ENCODE measurements around the gene TPRN.

TPRN gene

DNA sequence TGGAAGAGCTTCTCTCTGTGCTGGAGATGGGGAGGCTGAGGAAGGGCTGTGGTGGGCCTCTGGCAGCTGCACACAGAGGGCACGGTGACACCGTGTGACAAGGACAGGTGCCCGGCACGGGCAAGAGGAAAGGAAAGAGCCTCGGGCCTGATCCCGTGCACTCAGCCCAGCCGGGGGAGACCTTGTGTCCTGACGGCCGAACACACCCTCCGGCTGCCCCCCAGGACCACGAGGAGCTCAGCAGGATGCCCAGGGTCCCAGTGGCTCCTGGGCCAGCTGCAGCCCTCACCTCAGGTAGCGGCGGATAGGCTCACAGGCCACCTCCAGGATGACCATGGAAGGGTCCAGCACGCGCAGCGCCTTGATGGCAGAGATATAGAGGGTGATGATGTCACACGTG is 17.7 kb downstream of the TPRN start:
- Histone ChIP-seq H3K9ac (ENCODE audit: low read length in 5 of 5) (no peak overlapping the region), H3K27ac (ENCODE audit: low read depth, low read length) (no peak overlapping the region), H3K9me3 (ENCODE audit: control insufficient read depth in 5 of 5, low read length in 5 of 5) (no peaks in the 10 kb centered on the region), H3K4me3 (ENCODE audit: low read depth in 1 of 5, low read length in 5 of 5) (no peak overlapping the region), H3K36me3 (ENCODE audit: control insufficient read depth in 5 of 5, insufficient read depth in 5 of 5, low read length in 5 of 5) (peaks cover 0 to 87% (median 82%) of the 10 kb centered on the region in 5 donors), H3K4me1 (ENCODE audit: control insufficient read depth in 5 of 5, insufficient read depth in 5 of 5, low read length in 5 of 5) (peaks cover 9 to 33% (median 22%) of the 10 kb centered on the region in 5 donors), H3K27me3 (ENCODE audit: control insufficient read depth in 5 of 5, insufficient read depth in 4 of 5, low read length in 5 of 5) (no peaks in the 10 kb centered on the region)

DNA sequence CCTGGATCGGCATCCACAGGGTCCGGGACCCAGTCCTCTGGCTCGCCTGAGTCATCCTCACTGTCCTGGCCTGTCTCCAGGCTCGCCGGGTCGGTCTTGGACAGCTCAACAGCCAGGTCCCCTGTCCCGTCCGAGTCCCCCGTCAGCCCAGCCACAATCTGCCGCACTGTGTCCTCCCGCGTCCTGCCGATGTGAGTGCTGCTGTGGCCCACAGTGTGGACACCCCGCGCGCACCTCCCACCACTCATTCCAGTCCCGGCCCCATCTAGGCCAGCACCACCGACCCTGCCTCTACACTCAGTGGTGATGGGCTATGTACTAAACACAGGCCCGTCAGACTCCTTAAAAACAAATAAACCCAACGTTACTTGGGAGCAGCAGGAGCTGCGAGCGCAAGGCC is 18.9 kb downstream of the TPRN start:
- Histone ChIP-seq H3K4me3 (ENCODE audit: low read depth in 1 of 5, low read length in 5 of 5) (no peak overlapping the region), H3K4me1 (ENCODE audit: control insufficient read depth in 5 of 5, insufficient read depth in 5 of 5, low read length in 5 of 5) (peaks cover 0 to 21% (median 10%) of the 10 kb centered on the region in 5 donors), H3K9me3 (ENCODE audit: control insufficient read depth in 5 of 5, low read length in 5 of 5) (no peaks in the 10 kb centered on the region), H3K27me3 (ENCODE audit: control insufficient read depth in 5 of 5, insufficient read depth in 4 of 5, low read length in 5 of 5) (no peaks in the 10 kb centered on the region), H3K36me3 (ENCODE audit: control insufficient read depth in 5 of 5, insufficient read depth in 5 of 5, low read length in 5 of 5) (peaks cover 0 to 96% (median 85%) of the 10 kb centered on the region in 5 donors), H3K27ac (ENCODE audit: low read depth, low read length) (no peak overlapping the region), H3K9ac (ENCODE audit: low read length in 5 of 5) (no peak overlapping the region)

DNA sequence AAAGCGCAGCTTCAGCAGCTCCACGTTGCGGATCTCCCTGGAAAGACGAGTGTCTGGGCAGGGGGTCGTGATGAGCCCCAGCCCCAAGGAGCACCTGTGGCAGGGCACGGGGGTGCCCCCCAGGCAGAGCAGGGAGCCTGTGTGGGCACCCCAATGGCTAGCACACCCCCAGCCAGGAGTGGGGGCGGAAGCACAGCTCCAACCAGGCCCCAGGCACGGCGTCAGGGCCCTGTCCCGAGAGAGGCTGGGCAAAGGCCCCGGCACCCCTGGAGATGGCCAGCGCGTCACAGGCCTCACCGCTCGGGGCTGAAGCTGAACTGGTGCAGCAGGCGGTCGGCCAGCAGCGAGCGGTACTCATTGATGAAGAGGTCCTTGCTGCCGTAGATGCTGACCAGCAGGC is 20.1 kb downstream of the TPRN start:
- Histone ChIP-seq H3K4me1 (ENCODE audit: control insufficient read depth in 5 of 5, insufficient read depth in 5 of 5, low read length in 5 of 5) (peaks cover 0 to 10% (median 0%) of the 10 kb centered on the region in 5 donors), H3K27me3 (ENCODE audit: control insufficient read depth in 5 of 5, insufficient read depth in 4 of 5, low read length in 5 of 5) (no peaks in the 10 kb centered on the region), H3K27ac (ENCODE audit: low read depth, low read length) (no peak overlapping the region), H3K9me3 (ENCODE audit: control insufficient read depth in 5 of 5, low read length in 5 of 5) (no peaks in the 10 kb centered on the region), H3K4me3 (ENCODE audit: low read depth in 1 of 5, low read length in 5 of 5) (no peak overlapping the region), H3K36me3 (ENCODE audit: control insufficient read depth in 5 of 5, insufficient read depth in 5 of 5, low read length in 5 of 5) (peaks cover 0 to 85% (median 79%) of the 10 kb centered on the region in 5 donors), H3K9ac (ENCODE audit: low read length in 5 of 5) (no peak overlapping the region)

DNA sequence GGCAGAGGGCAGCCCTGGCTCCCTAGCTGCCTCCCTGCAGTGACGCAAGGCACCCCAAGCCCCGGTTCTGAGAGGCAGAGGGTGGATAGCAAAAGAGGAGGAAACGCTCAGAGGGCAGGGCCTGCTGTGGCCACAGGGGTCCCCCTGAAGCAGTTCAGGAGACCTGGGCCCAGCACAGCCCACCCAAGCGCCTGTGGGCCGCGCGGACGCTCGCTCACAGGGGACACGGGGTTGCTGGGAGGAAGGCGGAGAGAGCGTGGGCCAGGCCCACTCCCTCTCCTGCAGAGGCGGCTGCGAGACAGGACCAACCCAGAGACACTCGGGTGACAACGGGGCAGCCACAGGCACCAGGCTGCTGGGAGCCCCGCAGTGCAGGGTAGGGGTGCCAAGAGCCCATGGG is 20.8 kb downstream of the TPRN start:
- no peaks in the 10 kb centered on the region for H3K9me3 ChIP-seq (ENCODE audit: control insufficient read depth in 5 of 5, low read length in 5 of 5)
- H3K9ac ChIP-seq (ENCODE audit: low read length in 5 of 5): no peak overlapping the region

GRCh38 chr9:137178939-137179630 is 21.5 kb downstream of the TPRN start:
- Histone ChIP-seq H3K36me3 (ENCODE audit: control insufficient read depth in 5 of 5, insufficient read depth in 5 of 5, low read length in 5 of 5) (peaks cover 0 to 71% (median 66%) of the 10 kb centered on the region in 5 donors), H3K27ac (ENCODE audit: low read depth, low read length) (no peak overlapping the region), H3K9ac (ENCODE audit: low read length in 5 of 5) (no peak overlapping the region), H3K9me3 (ENCODE audit: control insufficient read depth in 5 of 5, low read length in 5 of 5) (no peaks in the 10 kb centered on the region), H3K4me1 (ENCODE audit: control insufficient read depth in 5 of 5, insufficient read depth in 5 of 5, low read length in 5 of 5) (peaks cover 0 to 4% (median 0%) of the 10 kb centered on the region in 5 donors), H3K27me3 (ENCODE audit: control insufficient read depth in 5 of 5, insufficient read depth in 4 of 5, low read length in 5 of 5) (no peaks in the 10 kb centered on the region), H3K4me3 (ENCODE audit: low read depth in 1 of 5, low read length in 5 of 5) (no peak overlapping the region)

More for the DNA sequence above, 20.8 kb downstream of the TPRN start:
- peaks cover 0 to 5% (median 0%) of the 10 kb centered on the region in 5 donors for H3K4me1 ChIP-seq (ENCODE audit: control insufficient read depth in 5 of 5, insufficient read depth in 5 of 5, low read length in 5 of 5)
- peaks cover 0 to 78% (median 73%) of the 10 kb centered on the region in 5 donors for H3K36me3 ChIP-seq (ENCODE audit: control insufficient read depth in 5 of 5, insufficient read depth in 5 of 5, low read length in 5 of 5)
- H3K27me3 ChIP-seq (ENCODE audit: control insufficient read depth in 5 of 5, insufficient read depth in 4 of 5, low read length in 5 of 5): no peaks in the 10 kb centered on the region
- no peak overlapping the region for H3K27ac ChIP-seq (ENCODE audit: low read depth, low read length)
- no peak overlapping the region for H3K4me3 ChIP-seq (ENCODE audit: low read depth in 1 of 5, low read length in 5 of 5)

- H3K27ac ChIP-seq (ENCODE audit: low read depth, low read length): no peak overlapping the region
- no peak overlapping the region for H3K4me3 ChIP-seq (ENCODE audit: low read depth in 1 of 5, low read length in 5 of 5)
- H3K27me3 ChIP-seq (ENCODE audit: control insufficient read depth in 5 of 5, insufficient read depth in 4 of 5, low read length in 5 of 5): peaks cover 0 to 5% (median 0%) of the 10 kb centered on the region in 5 donors
- no peaks in the 10 kb centered on the region for H3K9me3 ChIP-seq (ENCODE audit: control insufficient read depth in 5 of 5, low read length in 5 of 5)
- H3K36me3 ChIP-seq (ENCODE audit: control insufficient read depth in 5 of 5, insufficient read depth in 5 of 5, low read length in 5 of 5): peaks cover 0 to 64% (median 59%) of the 10 kb centered on the region in 5 donors
- peaks cover 0 to 4% (median 0%) of the 10 kb centered on the region in 5 donors for H3K4me1 ChIP-seq (ENCODE audit: control insufficient read depth in 5 of 5, insufficient read depth in 5 of 5, low read length in 5 of 5)
- no peak overlapping the region for H3K9ac ChIP-seq (ENCODE audit: low read length in 5 of 5)
These were observed 22.2 kb downstream of the TPRN start for GRCh38 chr9:137178201-137178938.

DNA sequence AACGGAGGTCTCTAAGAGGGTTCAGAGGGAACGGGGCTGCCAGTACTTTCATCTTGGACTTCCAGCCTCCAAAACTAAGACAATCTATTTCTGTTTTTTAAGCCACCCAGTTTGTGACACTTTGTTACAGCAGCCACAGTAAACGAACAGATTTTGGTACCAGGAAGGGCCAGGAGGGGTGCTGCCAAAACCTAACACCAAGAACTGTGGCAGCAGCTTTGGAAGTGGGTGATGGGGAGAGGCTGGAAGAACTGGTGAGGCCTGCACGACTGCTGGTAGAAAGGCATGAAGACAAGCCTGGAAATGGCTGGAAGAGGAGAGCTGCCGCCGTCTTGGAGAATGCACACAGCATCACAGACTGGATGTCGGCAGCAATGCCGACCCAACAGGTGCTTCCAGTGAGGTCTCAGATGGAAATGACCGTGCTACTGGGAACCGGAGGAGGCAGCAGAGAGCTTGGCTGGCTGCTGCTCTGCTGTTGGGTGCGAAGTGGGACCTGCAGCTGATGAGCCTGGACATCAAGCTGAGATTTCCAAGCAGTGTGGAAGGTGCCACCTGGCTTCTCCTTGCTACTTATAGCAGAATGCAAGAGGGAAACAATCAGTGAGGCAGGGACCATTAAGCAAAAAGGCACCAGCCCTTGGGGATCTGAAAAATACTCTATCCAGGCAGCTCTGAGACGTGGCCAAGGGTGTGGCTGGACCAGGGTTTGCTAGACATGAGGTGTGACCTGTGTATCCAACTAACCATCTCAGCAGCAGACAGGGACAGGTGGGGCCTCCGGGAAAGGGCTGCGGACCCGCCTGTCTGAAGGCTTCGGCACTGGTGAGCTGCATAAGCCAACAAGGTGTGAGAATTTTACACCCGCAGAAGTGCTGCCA is 24.0 kb downstream of the TPRN start:
- H3K4me3 ChIP-seq (ENCODE audit: low read depth in 1 of 5, low read length in 5 of 5): no peak overlapping the region
- H3K4me1 ChIP-seq (ENCODE audit: control insufficient read depth in 5 of 5, insufficient read depth in 5 of 5, low read length in 5 of 5): peaks cover 0 to 4% (median 0%) of the 10 kb centered on the region in 5 donors
- no peak overlapping the region for H3K9ac ChIP-seq (ENCODE audit: low read length in 5 of 5)
- H3K27ac ChIP-seq (ENCODE audit: low read depth, low read length): no peak overlapping the region
- peaks cover 0 to 48% (median 43%) of the 10 kb centered on the region in 5 donors for H3K36me3 ChIP-seq (ENCODE audit: control insufficient read depth in 5 of 5, insufficient read depth in 5 of 5, low read length in 5 of 5)
- H3K27me3 ChIP-seq (ENCODE audit: control insufficient read depth in 5 of 5, insufficient read depth in 4 of 5, low read length in 5 of 5): peaks cover 0 to 22% (median 10%) of the 10 kb centered on the region in 5 donors
- no peaks in the 10 kb centered on the region for H3K9me3 ChIP-seq (ENCODE audit: control insufficient read depth in 5 of 5, low read length in 5 of 5)

DNA sequence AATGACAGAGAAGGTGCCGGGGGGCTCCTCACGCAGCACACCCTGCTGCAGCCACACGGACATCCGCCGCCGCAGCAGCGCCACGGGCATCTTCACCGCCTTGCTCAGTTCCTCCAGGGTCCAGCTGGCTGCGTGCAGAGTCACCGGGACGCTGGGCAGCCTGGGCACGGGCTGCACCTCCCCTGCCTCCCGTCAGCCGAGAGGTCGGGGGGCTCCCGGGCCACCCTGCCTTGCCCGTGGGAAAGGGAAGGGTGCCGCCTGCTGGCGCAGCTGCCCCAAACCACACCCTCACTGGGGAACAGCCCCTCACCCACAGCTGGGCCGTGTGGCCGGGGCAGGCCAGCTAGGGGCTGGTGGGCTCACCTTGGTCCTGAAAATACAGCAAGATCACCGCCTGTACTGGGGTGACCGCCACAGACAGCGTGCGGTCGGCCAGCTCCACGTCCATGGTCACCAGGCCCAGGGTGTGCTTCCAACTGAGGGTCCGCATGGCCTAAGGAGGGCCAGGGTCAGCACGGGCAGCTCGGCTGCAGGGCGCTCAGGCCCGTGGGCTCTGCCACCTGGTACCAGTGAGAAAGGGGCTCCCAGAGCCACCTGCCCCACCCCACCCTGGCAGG is 25.1 kb downstream of the TPRN start:
- Histone ChIP-seq H3K9me3 (ENCODE audit: control insufficient read depth in 5 of 5, low read length in 5 of 5) (no peaks in the 10 kb centered on the region), H3K4me1 (ENCODE audit: control insufficient read depth in 5 of 5, insufficient read depth in 5 of 5, low read length in 5 of 5) (peaks cover 0 to 4% (median 0%) of the 10 kb centered on the region in 5 donors), H3K36me3 (ENCODE audit: control insufficient read depth in 5 of 5, insufficient read depth in 5 of 5, low read length in 5 of 5) (peaks cover 0 to 37% (median 32%) of the 10 kb centered on the region in 5 donors), H3K4me3 (ENCODE audit: low read depth in 1 of 5, low read length in 5 of 5) (no peak overlapping the region), H3K9ac (ENCODE audit: low read length in 5 of 5) (no peak overlapping the region), H3K27me3 (ENCODE audit: control insufficient read depth in 5 of 5, insufficient read depth in 4 of 5, low read length in 5 of 5) (peaks cover 4 to 33% (median 21%) of the 10 kb centered on the region in 5 donors), H3K27ac (ENCODE audit: low read depth, low read length) (no peak overlapping the region)

DNA sequence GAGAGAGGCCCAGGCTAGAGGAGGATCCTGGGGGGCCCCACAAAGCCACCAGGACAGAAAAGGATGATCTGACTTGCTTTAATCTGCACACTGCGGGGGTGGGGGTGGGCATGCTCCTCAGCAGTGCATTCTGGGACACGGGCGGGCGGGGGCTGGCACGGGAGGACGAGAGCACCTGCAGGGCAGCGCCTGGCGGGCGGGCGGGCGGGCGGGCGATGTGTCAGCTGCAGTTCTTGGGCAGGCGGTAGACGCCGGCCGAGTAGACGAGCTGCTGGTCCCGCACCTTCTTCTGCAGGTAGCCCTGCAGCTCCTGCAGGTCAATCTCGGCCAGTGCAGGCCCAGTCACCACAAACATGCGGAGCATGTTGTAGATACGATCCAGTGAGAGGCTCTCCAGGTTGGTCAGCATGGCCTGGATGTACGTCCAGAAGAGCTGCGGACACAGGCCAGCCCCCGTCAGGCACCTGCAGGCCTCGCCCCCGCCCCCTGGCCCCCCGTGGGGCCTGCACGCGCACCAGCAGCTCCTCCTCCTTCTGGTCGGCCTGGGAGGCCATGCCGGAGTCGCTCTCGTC is 25.7 kb downstream of the TPRN start:
- H3K9me3 ChIP-seq (ENCODE audit: control insufficient read depth in 5 of 5, low read length in 5 of 5): no peaks in the 10 kb centered on the region
- H3K27me3 ChIP-seq (ENCODE audit: control insufficient read depth in 5 of 5, insufficient read depth in 4 of 5, low read length in 5 of 5): peaks cover 9 to 39% (median 27%) of the 10 kb centered on the region in 5 donors
- no peak overlapping the region for H3K9ac ChIP-seq (ENCODE audit: low read length in 5 of 5)
- H3K27ac ChIP-seq (ENCODE audit: low read depth, low read length): no peak overlapping the region
- peaks cover 0 to 31% (median 25%) of the 10 kb centered on the region in 5 donors for H3K36me3 ChIP-seq (ENCODE audit: control insufficient read depth in 5 of 5, insufficient read depth in 5 of 5, low read length in 5 of 5)
- peaks cover 0 to 5% (median 0%) of the 10 kb centered on the region in 5 donors for H3K4me1 ChIP-seq (ENCODE audit: control insufficient read depth in 5 of 5, insufficient read depth in 5 of 5, low read length in 5 of 5)
- H3K4me3 ChIP-seq (ENCODE audit: low read depth in 1 of 5, low read length in 5 of 5): no peak overlapping the region

Data from subcutaneous abdominal adipose tissue (tissue), 5 donors.